NCI-H226 (cell line): Measurements from ENCODE around the gene FAM120A.

Source experiments
- DNase-seq: peaks from one replicate; pipeline ENCODE4 v3.0.0-alpha.2; 2015

Gene FAM120A

DNA sequence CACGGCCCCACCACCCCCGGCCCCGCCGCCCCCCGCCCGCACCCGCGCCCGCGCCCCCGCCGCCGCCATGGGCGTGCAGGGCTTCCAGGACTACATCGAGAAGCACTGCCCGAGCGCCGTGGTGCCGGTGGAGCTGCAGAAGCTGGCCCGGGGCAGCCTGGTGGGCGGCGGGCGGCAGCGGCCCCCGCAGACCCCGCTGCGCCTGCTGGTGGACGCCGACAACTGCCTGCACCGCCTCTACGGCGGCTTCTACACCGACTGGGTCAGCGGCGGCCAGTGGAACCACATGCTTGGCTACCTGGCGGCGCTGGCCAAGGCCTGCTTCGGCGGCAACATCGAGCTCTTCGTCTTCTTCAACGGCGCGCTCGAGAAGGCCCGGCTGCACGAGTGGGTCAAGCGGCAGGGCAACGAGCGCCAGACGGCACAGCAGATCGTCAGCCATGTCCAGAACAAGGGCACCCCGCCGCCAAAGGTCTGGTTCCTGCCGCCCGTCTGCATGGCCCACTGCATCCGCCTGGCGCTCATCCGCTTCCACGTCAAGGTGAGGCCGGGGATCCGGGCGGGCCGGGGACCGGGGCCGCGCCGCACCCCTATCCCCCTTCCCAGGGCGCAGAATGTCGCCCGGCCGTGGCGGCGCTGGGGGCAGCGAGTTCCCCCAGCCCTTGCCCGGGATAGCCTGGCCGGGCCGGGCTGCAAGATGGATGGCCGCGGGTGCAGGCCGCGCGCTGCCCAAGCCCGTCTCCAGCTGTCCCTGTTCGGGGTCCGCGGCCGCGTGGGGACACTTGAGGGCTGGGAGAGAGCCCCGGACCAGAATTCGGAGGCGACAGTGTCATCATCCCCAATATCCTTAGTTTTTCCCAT is 594 bp downstream of the FAM120A start:
- peak; percentile 18 for DNase-seq

DNA sequence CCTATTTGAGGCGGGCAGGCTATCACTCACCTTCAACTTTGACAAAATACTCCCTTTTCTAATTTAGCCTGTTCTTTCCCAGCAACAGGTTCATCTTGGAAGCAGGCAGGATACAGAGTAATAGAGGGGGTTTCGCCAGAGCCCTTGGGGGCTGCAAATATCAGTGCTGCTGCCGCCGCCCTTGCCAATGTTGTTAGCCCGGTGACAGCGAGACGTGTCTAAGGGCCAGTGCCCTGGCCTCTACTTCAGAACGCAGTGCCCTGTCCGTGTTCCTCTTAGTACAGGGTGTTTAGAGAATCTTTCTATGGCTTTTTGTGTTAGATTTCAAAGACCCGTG is 1.2 kb downstream of the FAM120A start:
- DNase-seq: no peak

DNA sequence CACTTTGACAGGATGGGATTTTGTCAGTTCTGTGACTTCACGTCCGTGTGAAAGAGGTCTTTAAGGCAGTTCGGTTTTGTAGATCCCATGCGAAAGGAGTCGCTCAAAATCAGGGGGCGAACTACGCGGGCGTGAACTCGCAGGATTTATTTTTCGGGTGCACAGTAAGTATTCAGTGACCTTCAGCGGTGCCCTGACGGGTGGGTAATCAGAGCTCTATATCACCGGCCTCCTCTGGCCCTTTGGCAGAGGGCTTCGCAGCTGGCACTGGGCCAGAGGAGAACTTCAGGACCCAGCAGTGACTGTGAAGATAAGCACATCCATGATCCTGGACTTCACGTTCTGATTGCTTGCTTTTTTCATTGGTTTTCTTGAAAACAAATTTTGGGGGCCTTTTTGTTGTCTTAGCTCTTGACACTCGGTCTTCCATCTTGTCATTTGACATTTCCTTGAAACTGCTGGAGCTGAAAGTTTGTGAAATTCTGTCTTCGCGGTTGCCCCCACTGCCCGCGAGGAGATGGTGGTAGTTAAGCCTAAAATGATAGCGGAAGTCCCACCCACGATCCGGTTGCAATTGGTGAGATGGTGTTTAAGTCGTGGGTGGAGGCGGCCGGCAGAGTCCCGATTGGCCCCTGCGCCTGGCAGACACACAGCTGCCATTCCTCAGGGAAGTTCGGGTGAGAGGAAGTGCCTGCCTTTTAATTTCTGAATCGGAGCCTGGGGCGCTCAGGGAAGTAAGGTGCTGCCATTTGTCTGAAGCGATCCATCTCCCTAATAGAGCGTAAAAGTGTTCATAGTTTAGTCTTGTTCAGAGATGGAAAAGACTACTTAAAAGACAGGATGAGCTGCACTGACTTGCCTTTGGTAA is 1.8 kb downstream of the FAM120A start, which contains the start of gene FAM120AOS:
Gene FAM120AOS, minus strand, starts transcription at position 535 of the 868 bp plus-strand sequence. CDS start 872 bp downstream, outside the sequence.
- peak; percentile 95 for DNase-seq

DNA sequence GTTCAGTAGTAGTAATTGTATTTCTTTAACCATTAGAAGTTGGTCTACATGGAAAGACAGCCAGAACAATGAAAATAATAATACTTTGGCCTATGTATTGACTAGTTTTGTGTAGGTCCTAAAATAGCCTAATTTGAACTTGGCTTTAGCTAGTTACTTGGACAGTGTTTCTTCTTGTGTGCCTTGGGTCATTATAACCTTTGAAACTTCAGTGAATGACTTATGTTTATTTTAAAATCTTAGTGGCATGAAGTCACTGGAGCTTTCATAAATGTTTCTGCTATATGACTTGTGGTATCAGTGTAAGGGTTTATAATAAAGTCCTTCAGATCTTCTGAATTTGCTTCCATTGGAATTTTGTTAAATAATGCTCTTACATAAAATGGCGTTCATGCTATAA is 4.5 kb downstream of the FAM120A start:
- DNase-seq: no peak

DNA sequence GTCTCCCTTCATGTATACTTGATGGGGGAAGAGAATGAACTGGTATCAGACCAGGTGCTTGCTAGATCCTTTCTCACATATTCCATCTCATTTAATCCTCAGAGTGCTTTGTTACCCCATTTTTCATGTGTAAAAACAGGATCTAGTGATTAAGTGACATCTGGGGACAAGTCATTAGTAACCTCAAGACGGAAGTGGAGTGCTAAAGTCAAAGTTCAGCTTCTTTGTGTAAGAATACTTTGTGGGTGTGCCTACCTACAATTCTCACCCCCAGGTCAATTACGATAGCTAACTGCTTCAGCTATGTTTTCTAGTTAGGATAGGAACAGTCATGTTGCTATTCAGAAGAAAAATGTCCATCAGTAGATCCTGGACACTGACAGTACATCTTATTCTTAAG is 5.0 kb downstream of the FAM120A start:
- no peak for DNase-seq

DNA sequence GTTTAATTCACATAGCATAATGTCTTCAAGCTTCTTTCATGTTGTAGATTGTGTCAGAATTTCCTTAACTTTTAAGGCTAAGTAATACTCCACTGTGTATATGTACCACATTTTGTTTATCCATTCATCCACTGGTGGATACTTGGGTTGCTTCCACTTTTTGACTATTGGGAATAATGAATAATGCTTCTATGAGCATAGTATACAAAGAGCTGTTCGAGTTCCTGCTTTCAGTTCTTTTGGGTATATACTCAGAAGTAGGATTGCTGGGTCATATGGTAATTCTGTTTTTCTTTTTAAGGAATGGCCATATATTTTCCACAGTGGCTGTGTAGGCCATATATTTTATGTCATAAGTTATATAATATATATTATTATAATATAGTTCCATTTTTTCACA is 5.5 kb downstream of the FAM120A start:
- DNase-seq: no peak

DNA sequence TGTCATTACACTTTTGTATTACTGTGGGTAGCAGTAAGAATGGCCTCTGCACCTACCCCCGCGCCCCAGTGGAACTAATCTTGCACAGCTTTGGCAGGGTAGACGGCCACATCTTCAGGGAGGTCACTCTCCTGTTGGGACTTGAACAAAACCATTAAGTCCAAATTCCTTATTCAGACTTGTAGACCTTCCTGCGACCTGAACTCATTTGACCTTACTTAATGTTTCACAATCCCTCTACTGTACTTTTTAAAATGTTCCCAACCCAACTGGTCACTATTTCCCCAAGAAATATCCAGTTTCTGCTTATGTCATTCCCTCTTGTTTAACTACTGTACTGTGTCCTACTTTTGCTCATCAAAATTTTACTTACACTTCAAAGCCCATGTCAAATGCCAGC is 7.2 kb downstream of the FAM120A start:
- DNase-seq: no peak

DNA sequence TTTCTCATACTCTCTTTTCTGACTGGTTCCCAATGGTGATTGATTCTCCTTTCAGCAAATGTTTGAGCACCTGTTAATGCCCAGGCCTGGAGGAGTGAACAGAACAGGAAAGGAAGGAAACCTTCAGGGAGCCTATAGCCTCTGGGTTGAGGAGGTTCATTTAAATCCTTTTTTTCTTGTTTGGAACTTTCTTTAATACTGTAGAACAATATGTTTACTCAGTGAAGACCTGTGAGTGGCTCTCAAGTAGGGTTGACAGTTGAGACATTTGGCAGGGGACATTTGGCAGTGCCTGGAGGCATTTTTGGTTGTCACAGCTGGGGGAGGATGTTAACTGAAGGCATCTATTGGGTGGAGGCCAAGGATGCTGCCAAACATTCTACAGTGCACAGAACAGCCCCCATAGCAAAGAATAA is 8.0 kb downstream of the FAM120A start:
- no peak for DNase-seq

DNA sequence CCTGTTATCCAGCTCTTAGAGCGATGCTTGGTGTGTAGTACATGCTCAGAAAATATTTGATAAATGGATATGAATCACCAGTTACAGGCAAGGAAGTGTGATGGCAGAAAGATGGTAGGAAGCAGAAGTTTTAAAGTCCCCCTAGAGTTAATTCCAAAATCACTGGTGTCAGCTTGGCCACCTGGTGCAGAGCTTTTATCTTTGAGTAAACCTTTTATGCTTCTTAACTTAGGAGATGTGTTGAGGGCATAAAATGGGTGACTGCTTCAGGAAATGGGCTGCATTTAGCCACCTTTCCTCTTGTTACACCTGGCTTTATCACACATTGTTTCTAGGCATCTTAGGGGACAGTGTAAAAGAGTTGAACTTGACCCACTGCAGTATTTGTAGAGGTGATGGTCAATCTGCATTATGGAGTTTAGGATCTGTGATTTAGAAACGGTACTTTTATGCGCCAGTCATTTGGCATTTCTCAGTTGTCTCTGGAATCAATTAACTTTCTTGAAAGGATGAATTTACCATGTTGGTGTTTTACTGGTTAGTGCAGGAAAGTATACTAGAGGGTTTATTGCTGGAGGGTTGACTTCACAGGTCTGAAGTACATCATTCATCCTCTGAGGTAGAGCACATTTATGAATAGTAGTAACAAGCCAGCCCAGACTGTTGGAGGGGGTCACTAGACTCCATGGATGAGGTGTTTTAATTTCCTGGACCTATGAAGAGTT is 9.4 kb downstream of the FAM120A start:
- no peak for DNase-seq

DNA sequence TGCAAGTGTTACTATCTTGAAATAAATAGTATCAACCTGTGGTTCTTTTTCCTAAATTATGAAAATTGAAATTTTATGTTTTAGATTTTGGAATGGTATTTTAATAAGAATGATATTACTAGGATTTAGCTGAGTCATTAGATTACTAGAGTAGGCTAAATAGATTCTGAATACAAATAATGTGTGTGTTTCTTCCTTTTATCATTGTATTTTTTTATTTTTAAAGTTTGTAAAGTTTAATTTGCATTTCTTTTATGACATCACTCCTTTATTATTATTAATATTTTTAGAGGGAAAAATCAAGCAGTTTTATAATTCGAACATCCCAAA is 9.9 kb downstream of the FAM120A start:
- no peak for DNase-seq

DNA sequence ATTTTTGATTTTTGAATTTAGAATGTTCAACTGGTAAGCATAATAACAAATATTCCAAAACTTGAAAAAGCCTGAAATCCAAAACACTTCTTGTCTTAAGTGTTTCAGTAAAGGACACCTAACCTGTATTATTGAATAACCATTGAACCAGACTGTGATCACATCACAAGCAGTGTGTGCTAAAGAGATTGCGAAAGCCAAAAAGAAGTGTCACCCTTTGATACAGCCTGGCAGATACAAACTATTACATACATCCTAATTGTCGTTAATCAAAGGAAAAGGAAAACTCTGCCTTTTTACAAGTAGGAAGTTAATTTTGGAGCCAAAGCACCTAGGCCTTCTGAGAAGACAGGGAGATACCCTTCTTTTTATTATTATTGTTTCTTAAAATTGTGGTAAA is 10.3 kb downstream of the FAM120A start:
- no peak for DNase-seq

DNA sequence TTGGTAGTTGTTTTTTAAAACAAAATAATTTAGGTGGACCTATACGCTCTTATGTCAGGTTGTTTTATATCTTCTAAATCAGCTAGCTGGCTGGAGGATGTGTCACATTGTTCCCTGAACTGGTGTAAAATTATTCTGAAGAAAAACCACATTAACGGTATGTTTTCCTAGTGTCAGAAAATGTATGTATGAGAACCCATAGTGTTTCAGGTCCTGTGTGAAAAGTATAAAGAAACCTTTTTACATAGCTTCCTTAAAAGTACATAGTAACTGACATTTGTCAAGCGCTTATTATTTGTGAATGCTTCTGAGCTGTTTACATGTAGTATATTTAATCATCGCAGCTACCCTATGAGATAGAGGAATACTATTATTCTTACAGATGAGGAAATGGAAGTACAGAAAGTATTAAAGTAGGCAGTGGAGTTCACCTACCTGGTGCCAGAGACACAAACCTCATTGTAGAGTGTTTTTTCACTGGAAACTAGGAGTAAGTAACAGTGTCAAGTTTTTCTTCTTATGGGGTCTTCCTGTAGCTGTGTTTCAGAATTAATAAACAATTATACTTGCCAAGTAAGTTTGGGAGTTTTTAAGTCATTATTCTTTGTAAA is 12.3 kb downstream of the FAM120A start:
- no peak for DNase-seq

DNA sequence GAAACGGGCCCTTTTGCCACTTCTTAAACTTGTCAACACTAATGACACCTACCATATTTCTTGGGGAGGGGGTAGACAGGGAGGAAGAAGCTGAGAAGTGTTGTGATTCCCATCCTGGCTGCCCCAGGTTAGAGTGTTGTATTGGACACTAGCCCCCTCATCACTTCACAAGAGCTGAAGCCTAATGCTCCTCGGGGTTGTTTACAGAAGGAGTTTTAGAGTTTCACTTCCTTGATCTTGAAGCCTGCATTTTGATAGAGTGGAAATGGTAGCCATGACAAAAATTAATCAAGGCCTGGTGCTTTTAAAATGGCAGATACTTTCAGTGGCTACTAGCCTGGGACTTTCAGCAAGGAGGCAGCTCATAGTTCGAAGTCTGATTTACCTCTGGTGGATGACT is 12.9 kb downstream of the FAM120A start:
- DNase-seq: no peak

DNA sequence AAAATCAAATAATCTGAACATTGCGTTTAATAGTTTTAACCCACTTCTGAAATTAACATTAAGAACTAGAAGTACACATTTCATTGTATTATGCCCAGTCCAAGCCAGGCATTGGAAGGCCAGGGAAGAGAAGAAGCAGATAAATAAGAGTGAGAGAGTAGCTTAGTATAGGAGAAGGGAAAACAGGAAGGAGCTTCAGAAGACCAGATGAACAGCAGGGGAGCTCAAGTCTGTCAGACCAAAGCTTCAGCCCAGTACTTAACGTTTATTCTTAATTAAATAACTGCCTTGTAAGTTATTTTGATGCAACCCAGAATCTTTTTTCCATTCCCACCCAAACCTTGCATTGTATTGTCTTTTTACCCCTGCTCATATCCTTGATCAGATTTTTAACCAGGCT is 13.4 kb downstream of the FAM120A start:
- no peak for DNase-seq

DNA sequence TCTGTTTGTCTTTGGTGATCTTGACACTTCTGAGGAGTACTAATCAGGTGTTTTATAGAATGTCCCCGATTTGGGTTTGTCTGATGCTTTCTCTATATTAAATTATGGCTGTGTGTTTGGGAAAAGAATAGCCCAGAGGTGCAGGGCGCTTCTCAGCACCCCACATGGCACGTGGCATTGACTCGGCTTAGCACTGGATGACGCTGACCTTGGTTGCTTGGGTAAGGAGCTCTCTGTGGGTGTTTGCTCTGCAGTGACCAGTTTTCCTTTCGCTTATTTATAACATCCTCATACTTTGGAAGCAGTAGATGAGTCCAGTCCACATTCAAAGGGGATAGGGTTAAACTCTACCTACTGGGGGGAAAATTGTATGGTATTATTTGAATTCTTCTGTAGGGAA is 14.4 kb downstream of the FAM120A start:
- DNase-seq: no peak

DNA sequence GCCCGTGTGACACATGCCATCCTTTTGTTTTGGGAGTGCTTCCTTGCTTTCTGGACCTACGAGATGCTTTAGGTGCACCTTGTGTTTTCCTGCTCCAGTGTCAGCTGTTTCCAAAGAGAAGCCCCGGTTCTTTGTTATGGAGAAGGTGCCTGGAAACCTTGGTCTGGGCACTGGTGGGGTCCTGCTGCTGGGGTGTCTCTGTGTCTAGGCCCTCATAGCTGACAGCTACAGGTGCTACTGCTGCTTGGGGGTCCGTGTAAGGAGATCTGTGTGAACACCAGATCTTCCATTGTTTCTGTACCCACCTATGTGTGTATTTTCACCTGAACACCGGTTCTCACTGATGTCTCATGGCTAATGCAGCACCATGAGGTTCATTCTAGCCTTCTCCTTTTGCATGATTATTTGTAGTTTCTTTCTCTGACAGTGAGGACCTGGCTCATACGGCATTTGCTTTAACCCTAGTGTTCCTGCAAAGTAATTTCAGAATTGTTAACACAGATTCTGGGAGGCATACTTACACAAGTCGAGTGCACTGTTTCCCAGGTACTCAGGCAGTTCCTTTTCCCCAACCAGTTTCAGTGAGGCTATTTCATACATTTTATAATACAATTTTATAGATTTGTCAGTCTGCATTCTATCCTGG is 15.1 kb downstream of the FAM120A start:
- no peak for DNase-seq

DNA sequence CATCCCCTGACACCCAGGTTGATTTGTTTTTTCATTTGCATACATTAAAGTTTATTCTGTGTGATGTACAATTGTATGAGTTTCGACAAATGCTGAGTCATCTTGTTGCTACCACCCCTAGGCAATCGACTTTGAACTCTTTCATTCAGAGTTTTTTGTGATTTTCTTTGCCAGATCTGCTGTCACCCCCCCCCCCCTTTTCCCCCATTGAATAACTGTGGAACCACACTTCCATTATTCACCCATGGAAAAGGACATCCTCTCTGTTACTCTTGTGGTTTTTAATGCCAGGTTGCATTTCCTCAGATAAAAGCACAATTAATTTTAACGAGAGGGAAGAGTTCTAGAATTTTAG is 15.6 kb downstream of the FAM120A start:
- DNase-seq: no peak

DNA sequence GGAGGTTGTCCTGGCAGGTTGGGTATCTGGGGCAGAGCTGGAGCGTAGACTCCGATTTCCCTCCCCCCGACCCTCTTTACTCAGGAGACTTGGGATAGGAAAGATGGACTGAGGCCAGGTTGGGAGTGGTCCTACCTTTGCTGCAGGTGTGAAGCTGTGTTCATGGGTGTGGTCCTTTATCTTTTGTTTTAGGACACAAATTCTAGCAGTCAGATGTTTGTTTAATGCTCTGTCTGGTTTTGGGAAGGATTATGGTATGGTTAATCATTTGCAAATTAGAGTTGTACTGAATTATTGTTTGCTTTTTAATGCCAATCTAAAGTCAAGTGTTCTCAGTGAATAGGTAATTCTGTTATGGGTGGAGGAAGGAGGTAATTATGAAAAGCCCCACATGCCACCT is 16.0 kb downstream of the FAM120A start:
- no peak for DNase-seq

DNA sequence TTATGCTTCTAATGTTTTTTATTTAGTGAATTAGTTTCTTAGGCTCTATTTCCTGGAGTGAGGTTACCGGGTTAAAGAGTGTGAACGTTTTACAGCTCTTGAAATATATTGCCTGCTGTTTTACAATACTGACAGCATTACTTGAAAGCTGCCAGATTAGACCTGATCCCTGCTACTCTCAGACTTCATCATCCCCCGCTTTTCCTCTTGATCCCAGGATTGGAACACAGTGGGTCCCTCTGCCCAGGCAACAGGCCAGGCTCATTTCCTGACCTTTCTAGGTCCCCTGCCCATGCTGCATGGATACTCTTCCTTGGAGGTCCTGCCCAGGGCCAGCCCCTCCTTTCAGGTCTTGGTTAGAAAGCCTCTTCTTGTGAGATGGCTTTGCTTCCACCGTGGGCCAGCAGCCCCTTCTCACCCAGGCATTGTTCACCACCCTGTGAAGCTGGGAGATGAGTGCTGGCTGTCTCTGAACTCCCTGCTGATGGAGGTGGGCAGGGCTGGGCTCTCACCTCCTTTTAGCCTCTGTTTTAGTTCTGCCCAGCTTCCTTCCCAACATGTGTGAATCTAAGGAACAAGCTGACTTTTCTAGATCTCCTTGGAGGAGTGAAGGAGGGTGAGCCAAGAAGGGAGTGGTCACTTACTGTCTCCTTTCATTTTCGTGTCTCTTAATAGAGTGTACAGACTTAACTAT is 17.4 kb downstream of the FAM120A start:
- DNase-seq: peak; percentile 32

DNA sequence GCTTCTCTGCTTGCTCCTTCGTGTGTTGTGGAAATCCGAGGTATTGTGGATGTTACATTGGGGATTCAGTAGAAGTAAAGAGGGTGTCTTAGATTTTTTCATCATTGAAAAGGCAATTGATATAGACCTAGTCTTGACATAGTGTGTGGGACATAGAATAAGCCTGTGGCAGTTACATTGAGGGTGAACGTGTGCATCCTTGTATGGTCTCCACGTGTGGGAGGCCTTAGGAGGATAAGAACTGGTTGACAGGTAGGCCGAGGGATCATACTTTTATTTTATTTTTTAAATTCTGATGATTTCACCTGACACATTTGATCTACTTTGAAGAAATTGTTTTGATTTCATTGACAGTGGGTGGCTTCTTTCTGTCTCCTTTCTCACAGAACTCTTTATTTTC is 18.9 kb downstream of the FAM120A start:
- no peak for DNase-seq

DNA sequence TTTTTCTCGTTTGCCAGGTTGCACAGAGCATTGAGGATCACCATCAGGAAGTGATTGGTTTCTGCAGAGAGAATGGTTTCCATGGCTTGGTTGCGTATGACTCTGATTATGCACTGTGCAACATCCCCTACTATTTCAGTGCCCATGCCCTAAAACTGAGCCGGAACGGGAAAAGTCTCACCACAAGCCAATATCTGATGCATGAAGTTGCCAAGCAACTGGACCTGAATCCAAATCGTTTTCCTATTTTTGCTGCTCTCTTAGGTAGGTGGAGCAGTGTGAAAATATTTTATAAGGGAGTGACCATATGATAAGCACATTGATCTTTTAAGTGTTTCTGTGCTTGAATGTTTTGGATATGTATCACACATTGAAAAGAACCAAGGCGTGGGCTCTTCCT is 19.6 kb downstream of the FAM120A start:
- DNase-seq: no peak

DNA sequence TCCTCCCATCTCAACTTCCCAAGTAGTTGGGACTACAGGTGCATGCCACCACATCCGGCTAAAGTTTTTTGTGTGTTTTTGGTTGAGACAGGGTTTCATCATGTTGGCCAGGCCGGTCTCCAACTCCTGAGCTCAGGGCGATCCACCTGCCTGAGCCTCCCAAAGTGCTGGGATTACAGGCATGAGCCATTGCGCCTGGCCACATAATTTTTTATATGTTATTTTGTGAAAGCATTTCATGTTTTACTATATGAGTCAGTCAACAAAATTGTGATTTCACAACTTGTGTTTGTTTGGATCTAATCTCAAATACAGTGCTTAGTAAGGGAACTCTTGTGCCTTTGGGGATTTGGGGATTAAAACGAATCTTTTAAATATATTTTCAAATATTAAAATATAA is 21.9 kb downstream of the FAM120A start:
- DNase-seq: peak; percentile 11
